Thyroid gland (tissue), 4 donors: ENCODE results near the gene RPLP1. TPM values are rescaled to one million over a fixed set of nuclear protein-coding genes. Genes with fewer than 3 reads are reported as not detected.

Experiments
- DNase-seq, 2 donors: peaks; one replicate each; pipeline ENCODE4 v3.0.0-alpha.2; 2019
- H3K27ac ChIP-seq, 3 donors: fragments of 200-600 bp; sonication (generic); 1 replicate in 2 of 3; 2 replicates in 1 of 3; pipeline ENCODE4 v1.5.1; 2016 to 2019; ENCODE audit warnings: mild to moderate bottlenecking in 1 of 3, moderate library complexity in 1 of 3
- H3K27me3 ChIP-seq: fragments of 200-600 bp; sonication (generic); one replicate; pipeline ENCODE4 v1.5.1; 2019
- H3K36me3 ChIP-seq, 2 donors: fragments of 200-600 bp; sonication (generic); one replicate each; pipeline ENCODE4 v1.5.1; 2016 to 2019
- H3K4me1 ChIP-seq, 2 donors: fragments of 200-600 bp; sonication (generic); one replicate each; pipeline ENCODE4 v1.5.1; 2017 to 2019
- H3K4me3 ChIP-seq, 3 donors: fragments of 200-600 bp; sonication (generic); replicated peaks in 1 of 3; 1 replicate in 2 of 3; 2 replicates in 1 of 3; pipeline ENCODE4 v1.5.1; 2016; ENCODE audit warnings: mild to moderate bottlenecking in 1 of 3
- H3K9me3 ChIP-seq: fragments of 200-600 bp; sonication (generic); one replicate; pipeline ENCODE4 v1.5.1; 2017
- CTCF ChIP-seq, 6 experiments: fragments of 200-600 bp in 3 of 6; fragments of 450-650 bp in 3 of 6; sonication (generic) in 3 of 6; IDR thresholded peaks; one replicate each; pipeline ENCODE4 v1.5.1; 2016 to 2019; ENCODE audit warnings: antibody characterized with exemption in 6 of 6, mild to moderate bottlenecking in 2 of 6, inconsistent platforms in 1 of 6, moderate library complexity in 1 of 6
- POLR2A ChIP-seq, 2 donors: fragments of 450-650 bp; IDR thresholded peaks; one replicate each; pipeline ENCODE4 v1.6.1; 2017; ENCODE audit warnings: antibody characterized with exemption in 2 of 2, mild to moderate bottlenecking in 2 of 2, moderate library complexity in 1 of 2
- WGBS, 2 donors: methylation state at CpG; one replicate each; pipeline ENCODE4 v1.1.5; 2017; 5-methylcytosine and 5-hydroxymethylcytosine counted together
- intact Hi-C: fragments of 100-400 bp; cut with DNase I; formaldehyde crosslinking; loops from one replicate; pipeline ENCODE4 v1.15.1; 2023
- total RNA-seq, 4 donors: library from RNA; depleted of rRNA; stranded (reverse); fragments of >200 nt; gene quantifications; one replicate each; pipeline ENCODE4 v1.2.3, GENCODE V29; 2016

RPLP1 gene
- total RNA-seq, 4 donors from 2014 or later, result 401 to 2,289 (median 606) TPM

DNA sequence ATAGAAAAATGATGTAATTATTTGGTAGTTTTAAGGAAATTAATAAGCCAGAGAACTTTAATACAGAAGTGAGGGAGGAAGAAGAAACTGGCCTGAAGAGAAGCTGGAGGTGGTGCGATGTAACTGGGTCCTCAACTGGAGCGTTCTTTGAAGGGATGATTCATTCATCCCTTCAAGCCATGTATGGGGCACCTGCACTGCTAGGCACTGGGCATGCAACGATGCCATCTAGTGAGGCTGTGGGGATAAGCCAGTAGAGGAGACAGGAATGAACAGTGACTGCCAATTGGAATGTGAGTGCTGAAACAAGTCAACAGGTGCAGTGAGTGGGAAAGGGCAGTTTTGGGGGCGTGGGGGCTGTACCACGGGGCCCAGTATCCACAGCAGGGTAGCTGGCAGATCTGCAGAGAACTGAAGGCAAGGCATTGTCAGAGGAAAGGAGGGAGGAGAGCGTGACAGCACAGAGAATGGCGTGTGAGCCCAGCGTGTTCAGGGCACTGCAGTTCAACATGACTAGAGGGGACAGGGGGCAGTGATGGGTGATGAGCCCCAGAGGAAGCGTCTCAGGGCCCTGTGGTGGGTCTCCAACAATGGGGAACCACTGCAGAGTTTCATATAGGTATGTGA, 42.3 kb upstream of the RPLP1 start:
- H3K4me3 ChIP-seq, result no peak overlapping the region
- H3K4me1 ChIP-seq, result peaks cover 0 to 7% of the 10 kb centered on the region in 2 donors
- TF ChIP-seq CTCF (IDR thresholded peaks at IDR 0.05) (peak in 2 of 6 experiments; percentile 23 to 28), POLR2A (IDR thresholded peaks at IDR 0.05) (no peak)
- no peaks in the 10 kb centered on the region for H3K9me3 ChIP-seq
- H3K27ac ChIP-seq, result no peak overlapping the region
- peak; percentile 31 to 37 for DNase-seq
- H3K27me3 ChIP-seq, result no peaks in the 10 kb centered on the region
- 57 to 59% methylated on average over 9 of the region's 9 CpGs for WGBS, 2 donors
- intact Hi-C loops, result no loop called here
- H3K36me3 ChIP-seq, result no peaks in the 10 kb centered on the region

GRCh38 chr15:69412274-69412673, 40.3 kb upstream of the RPLP1 start:
- Histone ChIP-seq H3K27ac (no peak overlapping the region), H3K4me3 (no peak overlapping the region), H3K9me3 (no peaks in the 10 kb centered on the region), H3K36me3 (no peaks in the 10 kb centered on the region), H3K27me3 (no peaks in the 10 kb centered on the region), H3K4me1 (peaks cover 0 to 7% of the 10 kb centered on the region in 2 donors)
- TF ChIP-seq POLR2A (IDR thresholded peaks at IDR 0.05) (no peak), CTCF (IDR thresholded peaks at IDR 0.05) (no peak)
- intact Hi-C loops, result no loop called here
- no peak for DNase-seq

- TF ChIP-seq CTCF (IDR thresholded peaks at IDR 0.05) (no peak), POLR2A (IDR thresholded peaks at IDR 0.05) (no peak)
- H3K4me1 ChIP-seq, result peaks cover 0 to 7% of the 10 kb centered on the region in 2 donors
- no peaks in the 10 kb centered on the region for H3K27me3 ChIP-seq
- H3K4me3 ChIP-seq, result no peak overlapping the region
- H3K36me3 ChIP-seq, result no peaks in the 10 kb centered on the region
- H3K27ac ChIP-seq, result no peak overlapping the region
- H3K9me3 ChIP-seq, result no peaks in the 10 kb centered on the region
- DNase-seq, result no peak
- WGBS, 2 donors, result 64 to 75% methylated on average over 1 of the region's 1 CpG
- intact Hi-C loops, result no loop called here
Measured at GRCh38 chr15:69412701-69413100, 39.9 kb upstream of the RPLP1 start.

- no peaks in the 10 kb centered on the region for H3K27me3 ChIP-seq
- peaks cover 0 to 7% of the 10 kb centered on the region in 2 donors for H3K4me1 ChIP-seq
- WGBS, 2 donors, result 4 to 12% methylated on average over 8 to 25 of the region's 78 CpGs
- H3K4me3 ChIP-seq, result peak within 1 kb of the TSS; percentile 31 to 73 (median 40)
- H3K27ac ChIP-seq, result peak within 1 kb of the TSS in 1 of 3 donors; percentile 7
- TF ChIP-seq CTCF (IDR thresholded peaks at IDR 0.05), result no peak
- peak in 1 of 2 donors; percentile 18 for TF ChIP-seq POLR2A (IDR thresholded peaks at IDR 0.05)
- no peaks in the 10 kb centered on the region for H3K36me3 ChIP-seq
- H3K9me3 ChIP-seq, result no peaks in the 10 kb centered on the region
- intact Hi-C loops, result no loop called here
- DNase-seq, result peak; percentile 91 to 94
Measured at GRCh38 chr15:69413822-69414700, 38.6 kb upstream of the RPLP1 start, which contains the start of gene KIF23. KIF23 (plus strand) TSS chr15:69414349; CDS start chr15:69414466, 117 bp downstream.
